ENCODE results near the gene HSF2.
"Not testable (repeated sequence)": the region's sequence is repeated elsewhere in the genome, so short reads cannot be mapped to it uniquely, and the experiment has no call there.

Gene HSF2

GRCh38 chr6:122452509-122452908 lies 53.1 kb downstream of the HSF2 start:
- FAIRE-seq (no peak), DNase-seq (ENCODE audit: insufficient read length, low spot score) (no peak)
- TF ChIP-seq POLR2A (IDR thresholded peaks at IDR 0.05; ENCODE audit: low read depth, low read length), result no peak

GRCh38 chr6:122454673-122455072 lies 55.2 kb downstream of the HSF2 start:
- no peak for DNase-seq (ENCODE audit: insufficient read length, low spot score)

GRCh38 chr6:122455116-122455515 lies 55.7 kb downstream of the HSF2 start:
- FAIRE-seq; DNase-seq (ENCODE audit: insufficient read length, low spot score): not testable (repeated sequence)

More at GRCh38 chr6:122454673-122455072, 55.2 kb downstream of the HSF2 start:
- no peak for TF ChIP-seq POLR2A (IDR thresholded peaks at IDR 0.05; ENCODE audit: low read depth, low read length)
- FAIRE-seq, result no peak

DNA sequence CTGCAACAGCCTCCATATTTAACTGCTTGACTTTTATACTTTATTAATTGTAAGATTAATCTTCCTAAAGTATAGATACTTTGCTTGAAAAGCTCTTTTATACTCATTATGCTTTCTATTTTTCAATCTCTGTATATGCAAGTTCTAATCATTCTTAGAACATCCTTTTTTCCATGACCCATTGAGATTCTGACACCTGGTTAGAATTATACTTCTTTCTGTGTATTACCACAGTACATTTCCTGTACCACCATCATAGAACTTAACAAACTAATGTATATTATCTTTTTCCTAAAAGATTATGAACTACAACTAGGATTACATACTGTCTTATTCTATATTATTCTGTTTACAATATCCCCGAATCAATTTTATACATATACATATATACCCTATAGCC lies 58.6 kb downstream of the HSF2 start:
- no peak for DNase-seq (ENCODE audit: insufficient read length, low spot score)
- no peak for TF ChIP-seq POLR2A (IDR thresholded peaks at IDR 0.05; ENCODE audit: low read depth, low read length)
- no peak for FAIRE-seq

DNA sequence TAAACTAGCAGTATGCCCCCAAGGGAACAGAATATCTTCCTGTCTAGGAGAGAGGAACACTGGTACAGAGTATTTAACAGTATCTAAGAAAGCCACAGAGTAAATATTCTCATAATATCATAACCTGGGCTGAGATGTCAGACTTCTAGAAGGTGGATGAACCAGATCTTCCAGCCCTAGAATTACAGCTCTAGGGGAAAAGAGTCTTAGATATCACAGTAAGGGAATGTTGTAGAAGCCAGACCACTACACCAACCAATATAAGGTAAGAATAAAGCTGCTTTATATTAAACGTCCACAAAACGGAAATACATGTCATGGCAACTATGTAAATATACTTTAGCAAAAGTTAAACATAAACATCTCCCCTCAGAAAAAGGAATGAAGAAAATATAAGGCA lies 59.8 kb downstream of the HSF2 start:
- DNase-seq (ENCODE audit: insufficient read length, low spot score), result no peak
- TF ChIP-seq POLR2A (IDR thresholded peaks at IDR 0.05; ENCODE audit: low read depth, low read length), result no peak
- no peak for FAIRE-seq

DNA sequence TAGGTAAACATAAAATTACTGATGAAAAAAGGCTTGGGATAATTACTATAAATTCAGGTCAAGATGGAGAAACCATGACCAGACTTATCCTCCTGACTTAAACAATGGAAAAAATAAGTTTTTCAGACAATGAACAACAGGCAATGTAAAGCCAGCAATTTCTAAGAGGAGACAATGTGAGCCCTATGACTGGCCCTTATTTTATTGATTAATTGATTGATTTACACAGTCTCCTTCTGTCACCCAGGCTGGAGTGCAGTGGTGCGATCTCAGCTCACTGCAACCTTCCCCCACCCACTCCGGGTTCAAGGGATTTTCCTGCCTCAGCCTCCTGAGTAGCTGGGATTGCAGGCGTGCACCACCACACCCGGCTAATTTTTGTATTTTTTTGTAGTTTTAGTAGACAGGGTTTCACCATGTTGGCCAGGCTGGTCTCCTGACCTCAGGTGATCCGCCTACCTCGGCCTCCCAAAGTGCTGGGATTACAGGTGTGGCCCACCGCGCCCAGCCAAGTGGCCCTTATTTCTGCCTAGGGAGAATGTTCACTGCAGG lies 60.5 kb downstream of the HSF2 start:
- DNase-seq (ENCODE audit: insufficient read length, low spot score); FAIRE-seq: not testable (repeated sequence)

DNA sequence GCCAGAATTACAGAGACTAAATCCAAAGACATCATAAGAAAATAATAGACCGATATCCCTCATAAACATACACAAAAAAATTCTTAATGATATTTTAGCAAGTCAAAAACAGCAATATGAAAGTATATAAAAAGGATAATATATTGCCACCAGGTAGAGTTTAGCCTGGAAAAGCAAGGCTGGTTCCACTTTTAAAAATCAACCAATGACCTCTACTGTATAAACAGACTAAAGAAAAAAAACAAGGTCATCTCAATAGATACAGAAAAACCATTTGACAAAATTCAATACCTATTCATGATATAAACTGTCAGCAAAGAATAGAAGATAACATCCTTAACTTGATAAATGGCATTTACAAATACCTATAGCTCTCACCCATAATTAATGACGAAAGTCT lies 62.4 kb downstream of the HSF2 start:
- TF ChIP-seq POLR2A (IDR thresholded peaks at IDR 0.05; ENCODE audit: low read depth, low read length), result no peak
- DNase-seq (ENCODE audit: insufficient read length, low spot score) (no peak), FAIRE-seq (no peak)

DNA sequence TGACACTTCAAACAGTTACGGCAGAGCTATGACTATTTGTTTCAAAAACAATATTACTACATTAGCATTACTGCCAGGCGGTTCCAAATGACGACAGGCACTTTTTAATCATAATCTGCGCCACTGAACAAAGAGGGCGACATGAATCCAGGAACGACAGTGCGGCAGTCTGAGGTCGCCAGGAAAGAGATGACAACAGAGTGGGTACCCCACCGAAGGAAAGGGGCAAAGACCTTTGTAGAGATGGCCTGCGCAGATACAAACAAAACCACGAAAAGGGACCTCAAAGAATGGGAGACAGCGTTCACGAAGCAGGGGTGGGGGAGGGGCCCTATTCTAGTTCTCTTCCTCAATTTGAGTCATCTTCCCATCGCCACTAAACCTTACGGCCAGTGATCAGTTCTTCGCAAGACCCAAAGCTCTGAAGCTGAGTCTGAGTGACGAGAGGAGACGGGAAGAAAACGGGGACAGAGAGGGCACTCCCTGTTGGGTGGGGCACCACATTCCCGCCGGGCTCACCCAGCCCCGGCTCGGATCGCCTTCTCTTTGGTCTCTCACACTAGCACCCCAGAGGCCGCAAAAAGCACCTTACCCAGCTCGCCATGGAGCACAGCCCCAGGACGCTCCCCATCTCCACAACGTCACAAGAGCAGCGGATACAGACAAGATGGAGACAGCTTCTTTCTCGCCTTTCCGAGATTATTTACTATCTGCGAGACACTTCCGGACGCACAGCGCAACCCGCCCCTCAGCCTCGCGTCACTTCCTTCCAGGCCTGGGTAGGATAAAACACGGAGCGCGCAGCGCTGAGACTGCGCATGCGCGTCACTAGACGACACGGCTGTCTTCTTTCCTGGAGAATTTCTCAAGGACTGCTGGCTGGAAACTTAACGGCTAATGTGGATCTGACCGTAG lies 71.9 kb downstream of the HSF2 start, which contains the start of gene SERINC1:
TSS of gene SERINC1 (minus strand) at position 701 of the 915 bp plus-strand sequence. CDS start at position 631, 70 bp downstream.
- DNase-seq (ENCODE audit: insufficient read length, low spot score), result peak; percentile 57
- peak; percentile 55; the same call in 1 of the 2 replicates for TF ChIP-seq POLR2A (IDR thresholded peaks at IDR 0.05; ENCODE audit: low read depth, low read length)

DNA sequence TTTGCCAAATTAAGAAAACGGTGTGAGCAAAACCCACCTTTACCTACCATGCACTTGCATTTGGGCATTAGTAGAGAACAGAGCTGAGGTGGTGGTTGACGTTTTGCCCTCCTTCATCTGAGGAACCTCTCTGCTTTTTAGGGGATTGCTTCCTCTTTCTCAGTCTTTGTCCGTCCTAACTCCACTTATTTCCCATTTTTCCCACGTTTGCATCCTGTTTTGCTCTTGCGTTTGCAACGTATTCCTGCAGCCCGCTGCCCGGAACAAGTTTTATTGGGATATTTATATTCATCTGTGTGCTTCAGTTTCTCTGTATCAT lies 72.5 kb downstream of the HSF2 start:
- FAIRE-seq (no peak), DNase-seq (ENCODE audit: insufficient read length, low spot score) (no peak)
- no peak for TF ChIP-seq POLR2A (IDR thresholded peaks at IDR 0.05; ENCODE audit: low read depth, low read length)

More for the DNA sequence above, 71.9 kb downstream of the HSF2 start, which contains the start of gene SERINC1:
- peak; percentile 97 for FAIRE-seq

DNA sequence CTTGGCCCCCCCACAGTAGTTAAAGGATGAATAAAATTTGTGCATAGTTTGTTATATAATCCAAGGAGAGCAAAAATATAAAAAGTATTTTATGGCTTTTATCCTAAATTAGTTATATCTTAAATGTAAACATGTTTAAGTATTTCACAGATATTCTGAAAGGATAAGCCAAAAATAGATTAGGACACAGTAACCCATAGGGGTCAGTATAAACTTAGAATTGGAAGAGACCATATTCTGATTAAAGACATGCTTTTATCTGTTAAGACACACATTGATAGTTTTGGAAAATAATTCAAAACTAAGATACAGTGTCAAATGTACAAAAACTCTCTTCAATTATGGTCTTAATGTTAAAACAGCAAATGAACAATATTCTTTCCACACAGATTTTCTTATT lies 76.7 kb downstream of the HSF2 start:
- TF ChIP-seq POLR2A (IDR thresholded peaks at IDR 0.05; ENCODE audit: low read depth, low read length), result no peak
- no peak for DNase-seq (ENCODE audit: insufficient read length, low spot score)
- FAIRE-seq, result no peak

- no peak for DNase-seq (ENCODE audit: insufficient read length, low spot score)
- FAIRE-seq, result no peak
- no peak for TF ChIP-seq POLR2A (IDR thresholded peaks at IDR 0.05; ENCODE audit: low read depth, low read length)
Observed at GRCh38 chr6:122482750-122483080, 83.3 kb downstream of the HSF2 start.

Data from H54 (cell line).